Measurements from ENCODE around the gene OPRD1.

GRCh38 chr1:28779751-28780408, 32.1 kb upstream of the OPRD1 start:
- no peak for TF ChIP-seq CTCF (IDR thresholded peaks at IDR 0.05)
- TF ChIP-seq EP300 (IDR thresholded peaks at IDR 0.05), result no peak
- no peak for TF ChIP-seq POLR2A (IDR thresholded peaks at IDR 0.05; ENCODE audit: low read depth)
- TF ChIP-seq POLR2AphosphoS5 (IDR thresholded peaks at IDR 0.05), result no peak

Data from esophagus muscularis mucosa (tissue), 4 donors.